ENCODE data around the gene ZNF611. TPM values are rescaled to one million over a fixed set of nuclear protein-coding genes. Genes with fewer than 3 reads are reported as not detected.
"Not testable (repeated sequence)": the region's sequence is repeated elsewhere in the genome, so short reads cannot be mapped to it uniquely, and the experiment has no call there.

ZNF611 gene
- total and polyA plus RNA-seq, 2 experiments from 2014 or later = 10.8 to 21.3 TPM

- H3K79me2 ChIP-seq = peaks cover 49% of the 10 kb centered on the region
- H3K27ac ChIP-seq = no peak overlapping the region
- H3K27me3 ChIP-seq = no peaks in the 10 kb centered on the region
- H3K4me2 ChIP-seq = peak overlapping the region; percentile 98
- no peak overlapping the region for H3K4me3 ChIP-seq
- DNase-seq (ENCODE audit: low spot score) = no peak
- WGBS (ENCODE audit: low lambda C conversion rate, missing lambda C conversion rate) = 92% methylated on average over 2 of the region's 2 CpGs
- no peaks in the 10 kb centered on the region for H3K9me2 ChIP-seq (replicated peaks; ENCODE audit: insufficient read depth)
- no peaks in the 10 kb centered on the region for H4K20me1 ChIP-seq (ENCODE audit: insufficient read depth, poor library complexity, severe bottlenecking)
- no peak overlapping the region for H2AFZ ChIP-seq
- TF ChIP-seq CTCF (IDR thresholded peaks at IDR 0.05; ENCODE audit: poor library complexity) (no peak), EZH2 (IDR thresholded peaks at IDR 0.05; ENCODE audit: borderline replicate concordance) (no peak), EZH2phosphoT487 (IDR thresholded peaks at IDR 0.05; ENCODE audit: low read depth, severe bottlenecking, unreplicated experiment) (no peak)
- H3K36me3 ChIP-seq (replicated peaks; ENCODE audit: insufficient read depth, low read depth) = no peaks in the 10 kb centered on the region
- peaks cover 13% of the 10 kb centered on the region for H3K4me1 ChIP-seq (ENCODE audit: insufficient read depth)
- no peaks in the 10 kb centered on the region for H3K9me3 ChIP-seq (ENCODE audit: low read depth)
Measured at GRCh38 chr19:52688335-52688734, 46.5 kb downstream of the ZNF611 start.

- Histone ChIP-seq H3K27me3 (no peaks in the 10 kb centered on the region), H3K79me2 (peaks cover 51% of the 10 kb centered on the region), H3K9me3 (ENCODE audit: low read depth) (no peaks in the 10 kb centered on the region), H3K9me2 (replicated peaks; ENCODE audit: insufficient read depth) (no peaks in the 10 kb centered on the region), H2AFZ (no peak overlapping the region), H3K36me3 (replicated peaks; ENCODE audit: insufficient read depth, low read depth) (no peaks in the 10 kb centered on the region), H3K27ac (no peak overlapping the region), H4K20me1 (ENCODE audit: insufficient read depth, poor library complexity, severe bottlenecking) (no peaks in the 10 kb centered on the region), H3K4me1 (ENCODE audit: insufficient read depth) (peaks cover 13% of the 10 kb centered on the region), H3K4me3 (no peak overlapping the region), H3K4me2 (no peak overlapping the region)
- no peak for DNase-seq (ENCODE audit: low spot score)
- TF ChIP-seq EZH2 (IDR thresholded peaks at IDR 0.05; ENCODE audit: borderline replicate concordance) (no peak), EZH2phosphoT487 (IDR thresholded peaks at IDR 0.05; ENCODE audit: low read depth, severe bottlenecking, unreplicated experiment) (no peak), CTCF (IDR thresholded peaks at IDR 0.05; ENCODE audit: poor library complexity) (no peak)
- 91% methylated on average over 3 of the region's 3 CpGs for WGBS (ENCODE audit: low lambda C conversion rate, missing lambda C conversion rate)
Measured at GRCh38 chr19:52687684-52688083, 47.2 kb downstream of the ZNF611 start.

- no peak overlapping the region for H2AFZ ChIP-seq
- H3K9me2 ChIP-seq (replicated peaks; ENCODE audit: insufficient read depth) = no peaks in the 10 kb centered on the region
- 45% methylated on average over 1 of the region's 1 CpG for WGBS (ENCODE audit: low lambda C conversion rate, missing lambda C conversion rate)
- H3K4me3 ChIP-seq = no peak overlapping the region
- TF ChIP-seq EZH2phosphoT487 (IDR thresholded peaks at IDR 0.05; ENCODE audit: low read depth, severe bottlenecking, unreplicated experiment) = no peak
- TF ChIP-seq CTCF (IDR thresholded peaks at IDR 0.05; ENCODE audit: poor library complexity) = no peak
- no peak for TF ChIP-seq EZH2 (IDR thresholded peaks at IDR 0.05; ENCODE audit: borderline replicate concordance)
- no peaks in the 10 kb centered on the region for H4K20me1 ChIP-seq (ENCODE audit: insufficient read depth, poor library complexity, severe bottlenecking)
- H3K36me3 ChIP-seq (replicated peaks; ENCODE audit: insufficient read depth, low read depth) = no peaks in the 10 kb centered on the region
- peaks cover 13% of the 10 kb centered on the region for H3K4me1 ChIP-seq (ENCODE audit: insufficient read depth)
- H3K4me2 ChIP-seq = no peak overlapping the region
- no peak overlapping the region for H3K27ac ChIP-seq
- no peaks in the 10 kb centered on the region for H3K9me3 ChIP-seq (ENCODE audit: low read depth)
- H3K79me2 ChIP-seq = peaks cover 65% of the 10 kb centered on the region
- no peaks in the 10 kb centered on the region for H3K27me3 ChIP-seq
- no peak for DNase-seq (ENCODE audit: low spot score)
Measured at GRCh38 chr19:52685811-52686210, 49.0 kb downstream of the ZNF611 start.

GRCh38 chr19:52681216-52681615 is 53.6 kb downstream of the ZNF611 start:
- H3K9me2 ChIP-seq (replicated peaks; ENCODE audit: insufficient read depth); H2AFZ ChIP-seq; H3K9me3 ChIP-seq (ENCODE audit: low read depth); H3K4me1 ChIP-seq (ENCODE audit: insufficient read depth); DNase-seq (ENCODE audit: low spot score); H3K27me3 ChIP-seq; H4K20me1 ChIP-seq (ENCODE audit: insufficient read depth, poor library complexity, severe bottlenecking); H3K4me3 ChIP-seq; H3K36me3 ChIP-seq (replicated peaks; ENCODE audit: insufficient read depth, low read depth): not testable (repeated sequence)
- H3K4me2 ChIP-seq = peak overlapping the region; percentile 35
- 69% methylated on average over 1 of the region's 1 CpG for WGBS (ENCODE audit: low lambda C conversion rate, missing lambda C conversion rate)
- peaks cover 79% of the 10 kb centered on the region for H3K79me2 ChIP-seq
- peak overlapping the region; percentile 83 for H3K27ac ChIP-seq

Measured in hepatocyte (in vitro differentiated cells).